ENCODE measurements around the gene PHYKPL. TPM values are rescaled to one million over a fixed set of nuclear protein-coding genes. Genes with fewer than 3 reads are reported as not detected.
A peak's percentile ranks its signal among the peaks of the same experiment; 100 is the strongest.
"Not testable (repeated sequence)": the region's sequence is repeated elsewhere in the genome, so short reads cannot be mapped to it uniquely, and the experiment has no call there.

PHYKPL gene
- total RNA-seq, 8 experiments from 2014 or later = 7.9 to 141 (median 19.7) TPM

DNA sequence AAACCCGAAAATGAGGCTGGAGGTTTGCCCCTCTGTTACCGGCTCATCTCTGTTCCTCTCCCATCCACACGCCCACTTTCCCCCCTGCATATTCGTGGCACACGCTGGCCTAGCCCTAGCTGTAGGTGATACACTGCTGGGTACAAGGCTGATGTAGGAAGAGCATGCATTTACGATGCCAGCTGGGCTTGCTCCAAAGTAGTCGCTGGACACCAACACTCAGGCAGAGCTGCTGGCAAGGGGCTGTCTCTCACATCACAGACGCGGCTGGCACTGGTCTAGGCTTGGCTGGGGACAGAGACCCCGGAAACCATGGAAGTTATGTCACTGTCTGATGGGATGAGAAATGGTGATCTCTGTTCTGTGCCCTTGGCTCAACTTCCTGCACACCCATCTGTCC, 9.8 kb upstream of the PHYKPL start:
- no peak for ATAC-seq (replicated peaks in 6 of 8)
- Histone ChIP-seq H3K4me3 (no peak overlapping the region), H3K4me1 (replicated peaks in 1 of 2) (no peaks in the 10 kb centered on the region), H3K27ac (no peak overlapping the region)
- in situ Hi-C loops (cut with MboI; ENCODE audit: low pct_unique_long_range_greater_than_20kb in 2 of 9, low sequenced_read_pairs in 9 of 9, unreplicated experiment in 9 of 9) = no loop called here
- 40 to 100% (median 83%) methylated on average over 1 to 6 of the region's 10 CpGs; no CpG with 5 or more reads in 5 of the 10 experiments for WGBS, 10 experiments

DNA sequence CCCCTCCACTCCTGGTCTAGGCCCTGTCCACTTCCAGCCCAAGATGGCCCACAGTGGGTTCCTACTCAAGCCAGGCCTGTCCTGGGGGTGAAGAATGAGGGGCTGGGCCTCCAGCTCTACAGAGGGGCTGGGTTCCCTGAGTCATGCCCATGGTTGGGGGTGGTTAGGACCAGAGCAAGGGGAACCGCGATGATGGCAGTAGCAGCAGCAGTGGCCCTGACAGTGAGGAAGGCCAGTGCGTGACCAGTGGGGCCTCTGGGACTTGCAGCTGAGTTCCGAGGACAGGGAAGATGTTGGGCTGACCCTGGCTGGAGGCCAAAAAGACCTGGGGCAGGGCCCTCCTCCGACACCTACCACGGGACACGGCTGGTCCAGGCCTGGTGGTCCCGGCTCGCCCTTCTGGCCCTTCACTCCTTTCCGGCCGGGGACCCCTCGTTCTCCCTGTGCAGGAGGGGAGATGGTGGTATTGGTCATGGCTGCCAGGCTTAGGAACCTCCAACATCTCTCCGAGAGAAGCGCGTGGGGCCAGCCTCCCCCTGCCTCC, 9.2 kb upstream of the PHYKPL start:
- 64 to 94% (median 93%) methylated on average over 2 to 3 of the region's 15 CpGs; no CpG with 5 or more reads in 7 of the 10 experiments for WGBS, 10 experiments
- no peak for ATAC-seq (replicated peaks in 6 of 8)
- in situ Hi-C loops (cut with MboI; ENCODE audit: low pct_unique_long_range_greater_than_20kb in 2 of 9, low sequenced_read_pairs in 9 of 9, unreplicated experiment in 9 of 9) = no loop called here
- Histone ChIP-seq H3K4me3 (no peak overlapping the region), H3K4me1 (replicated peaks in 1 of 2) (no peaks in the 10 kb centered on the region), H3K27ac (no peak overlapping the region)

DNA sequence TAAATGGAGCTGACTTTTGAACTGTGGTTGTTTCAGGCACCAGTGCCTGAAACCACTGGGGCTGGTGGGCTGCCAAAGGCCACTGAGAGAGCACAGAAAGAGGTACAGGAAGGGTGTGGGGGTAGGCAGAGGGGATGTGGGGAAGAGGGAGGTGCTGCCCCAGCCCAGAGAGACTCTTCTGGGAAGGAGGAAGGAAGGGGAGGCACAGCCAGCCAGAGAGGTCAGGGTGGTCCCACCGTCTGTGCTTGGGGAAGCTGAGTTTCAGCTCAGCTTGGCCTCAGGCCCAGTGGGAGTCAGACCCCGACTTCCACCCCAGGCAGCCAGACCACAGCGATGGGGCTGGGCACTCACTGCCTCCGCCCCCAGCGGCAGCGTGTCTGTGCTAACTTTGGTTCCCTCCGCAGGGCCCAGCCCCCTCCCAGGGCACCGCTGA, 8.6 kb upstream of the PHYKPL start:
- no peak for ATAC-seq (replicated peaks in 6 of 8)
- in situ Hi-C loops (cut with MboI; ENCODE audit: low pct_unique_long_range_greater_than_20kb in 2 of 9, low sequenced_read_pairs in 9 of 9, unreplicated experiment in 9 of 9) = no loop called here
- Histone ChIP-seq H3K4me3 (no peak overlapping the region), H3K4me1 (replicated peaks in 1 of 2) (no peaks in the 10 kb centered on the region), H3K27ac (no peak overlapping the region)
- WGBS, 10 experiments = no CpG with 5 or more reads among the region's 8 CpGs

DNA sequence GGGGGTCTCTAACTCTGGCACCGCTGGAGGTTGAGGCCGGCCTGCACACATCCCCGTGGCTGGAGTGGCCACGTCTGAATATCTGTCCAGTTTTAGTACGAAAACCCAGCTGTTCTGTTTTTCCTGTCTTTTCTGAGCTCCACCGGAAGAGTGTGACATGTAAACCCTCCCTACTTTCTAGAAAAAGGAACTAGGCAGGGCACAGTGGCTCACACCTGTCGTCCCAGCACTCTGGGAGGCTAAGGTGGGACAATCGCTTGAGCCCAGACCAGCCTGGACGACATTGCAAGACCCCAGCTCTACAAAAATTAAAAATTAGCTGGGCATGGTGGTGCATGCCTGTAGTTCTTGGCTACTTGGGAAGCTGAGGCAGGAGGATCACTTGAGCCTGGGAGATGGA, 8.2 kb upstream of the PHYKPL start:
- no peak for ATAC-seq (replicated peaks in 6 of 8)
- H3K4me1 ChIP-seq (replicated peaks in 1 of 2) = no peaks in the 10 kb centered on the region
- no peak overlapping the region for H3K4me3 ChIP-seq
- H3K27ac ChIP-seq = no peak overlapping the region
- in situ Hi-C loops (cut with MboI; ENCODE audit: low pct_unique_long_range_greater_than_20kb in 2 of 9, low sequenced_read_pairs in 9 of 9, unreplicated experiment in 9 of 9) = no loop called here
- WGBS, 10 experiments = 69 to 100% (median 97%) methylated on average over 1 to 9 of the region's 9 CpGs; no CpG with 5 or more reads in 2 of the 10 experiments

DNA sequence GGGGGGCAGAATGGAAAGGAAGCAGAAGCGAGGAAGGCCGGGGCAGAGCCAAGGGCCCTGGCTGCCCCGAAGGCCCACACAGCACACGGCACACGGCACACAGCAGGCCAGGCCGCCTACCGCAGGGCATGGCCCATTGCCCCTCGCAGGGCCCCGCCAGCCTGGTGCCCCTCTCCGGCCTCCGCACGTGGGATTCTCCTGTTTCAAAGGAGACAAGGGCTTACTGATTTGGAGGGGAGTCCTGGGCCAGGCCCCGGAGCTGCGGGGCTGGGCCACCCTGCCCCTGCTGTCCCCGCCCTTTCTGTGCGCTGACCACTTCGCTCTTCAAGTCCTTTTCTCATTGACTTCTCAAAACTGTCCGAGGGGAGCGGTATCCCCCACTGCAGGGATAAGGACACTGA, 7.7 kb upstream of the PHYKPL start:
- Histone ChIP-seq H3K27ac (no peak overlapping the region), H3K4me1 (replicated peaks in 1 of 2) (no peaks in the 10 kb centered on the region), H3K4me3 (no peak overlapping the region)
- WGBS, 10 experiments = 70 to 100% (median 80%) methylated on average over 1 to 5 of the region's 19 CpGs; no CpG with 5 or more reads in 7 of the 10 experiments
- ATAC-seq (replicated peaks in 6 of 8) = peak in 1 of 8 experiments; percentile 9
- in situ Hi-C loops (cut with MboI; ENCODE audit: low pct_unique_long_range_greater_than_20kb in 2 of 9, low sequenced_read_pairs in 9 of 9, unreplicated experiment in 9 of 9) = no loop called here

DNA sequence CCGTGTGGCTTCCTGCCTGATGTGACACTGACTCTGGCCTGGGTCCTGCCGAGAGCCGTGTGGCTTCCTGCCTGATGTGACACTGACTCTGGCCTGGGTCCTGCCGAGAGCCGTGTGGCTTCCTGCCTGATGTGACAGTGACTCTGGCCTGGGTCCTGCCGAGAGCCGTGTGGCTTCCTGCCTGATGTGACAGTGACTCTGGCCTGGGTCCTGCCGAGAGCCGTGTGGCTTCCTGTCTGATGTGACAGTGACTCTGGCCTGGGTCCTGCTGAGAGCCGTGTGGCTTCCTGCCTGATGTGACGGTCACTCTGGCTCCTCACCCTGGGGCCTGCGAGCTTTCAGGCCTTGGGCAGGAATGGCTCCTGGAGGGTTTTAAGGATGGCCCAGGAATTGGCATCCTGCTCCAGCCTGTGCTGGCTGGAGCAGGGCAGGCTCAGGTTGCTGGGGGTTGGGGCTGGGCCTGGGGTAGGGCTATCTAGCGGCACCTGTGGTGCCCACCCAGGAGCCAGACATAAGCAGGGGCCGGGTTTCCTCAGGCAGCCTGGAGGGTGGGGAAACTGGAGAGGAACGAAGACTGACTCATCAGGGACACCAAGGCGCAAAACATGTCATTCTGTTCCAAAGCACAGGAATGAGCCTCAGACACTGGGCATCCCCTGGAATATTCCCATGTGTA, 7.2 kb upstream of the PHYKPL start:
- WGBS, 10 experiments = 92% methylated on average over 2 of the region's 16 CpGs; no CpG with 5 or more reads in 9 of the 10 experiments
- H3K4me3 ChIP-seq; H3K27ac ChIP-seq; in situ Hi-C loops (cut with MboI; ENCODE audit: low pct_unique_long_range_greater_than_20kb in 2 of 9, low sequenced_read_pairs in 9 of 9, unreplicated experiment in 9 of 9); H3K4me1 ChIP-seq (replicated peaks in 1 of 2): not testable (repeated sequence)
- peak in 2 of 8 experiments; percentile 7 to 9 for ATAC-seq (replicated peaks in 6 of 8)

DNA sequence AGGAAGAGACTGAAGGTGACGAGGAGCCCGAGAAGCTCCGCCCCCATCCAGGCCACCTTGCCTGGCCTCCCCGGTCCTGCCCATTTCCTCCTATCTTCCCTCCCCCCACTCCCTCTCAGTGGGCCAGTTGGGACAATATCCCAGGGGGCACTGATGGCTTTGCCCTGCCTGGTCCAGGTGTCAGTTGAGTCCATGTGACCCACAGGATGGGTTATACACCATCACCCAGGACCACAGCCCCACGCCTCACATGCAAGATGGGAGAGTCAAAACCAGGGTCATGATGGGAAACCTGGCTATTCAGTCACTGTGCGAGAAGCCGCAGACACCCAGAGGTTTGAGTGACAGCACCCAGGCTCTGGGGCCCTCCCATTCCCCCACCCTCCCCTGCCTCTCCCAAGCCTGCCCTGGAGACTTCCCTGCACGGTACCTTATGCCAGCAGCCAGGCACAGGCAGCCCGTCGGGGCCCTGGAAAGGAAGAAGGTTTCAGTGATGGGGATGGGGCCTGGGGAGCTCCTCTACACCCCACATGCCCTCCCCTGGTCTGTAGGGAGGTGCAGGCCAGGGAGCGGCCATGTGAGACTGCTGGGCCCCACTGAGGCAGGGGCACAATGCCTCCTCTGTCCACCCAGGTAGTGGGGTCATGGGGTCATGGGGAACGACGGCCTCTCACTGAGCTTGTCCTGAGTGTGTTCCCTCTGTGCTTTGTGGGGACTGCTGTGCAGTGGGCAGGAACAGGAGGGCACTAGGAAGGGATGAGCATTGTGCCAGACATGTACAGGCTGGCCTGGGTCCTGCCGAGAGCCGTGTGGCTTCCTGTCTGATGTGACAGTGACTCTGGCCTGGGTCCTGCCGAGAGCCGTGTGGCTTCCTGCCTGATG, 6.3 kb upstream of the PHYKPL start:
- no peak overlapping the region for H3K4me3 ChIP-seq
- in situ Hi-C loops (cut with MboI; ENCODE audit: low pct_unique_long_range_greater_than_20kb in 2 of 9, low sequenced_read_pairs in 9 of 9, unreplicated experiment in 9 of 9) = no loop called here
- peak in 4 of 8 experiments; percentile 9 to 61 (median 43) for ATAC-seq (replicated peaks in 6 of 8)
- no peak overlapping the region for H3K27ac ChIP-seq
- H3K4me1 ChIP-seq (replicated peaks in 1 of 2) = no peaks in the 10 kb centered on the region
- WGBS, 10 experiments = 50 to 100% (median 84%) methylated on average over 1 to 5 of the region's 17 CpGs; no CpG with 5 or more reads in 7 of the 10 experiments

DNA sequence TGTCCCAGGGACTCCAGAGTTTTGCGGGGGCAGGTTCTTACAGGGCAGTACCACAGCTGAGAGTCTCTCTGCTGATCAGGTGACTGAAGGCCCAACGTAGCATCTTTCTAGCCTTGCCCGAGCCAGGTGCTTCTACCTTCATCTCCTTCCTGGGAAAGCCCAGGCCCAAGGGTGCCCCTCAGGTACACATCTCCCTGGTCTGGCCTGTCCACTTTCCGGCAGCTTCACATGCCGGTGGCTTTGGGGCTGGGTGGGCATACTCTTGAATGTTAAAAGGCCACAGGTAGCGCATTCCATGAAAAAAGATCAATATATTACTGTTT, 5.7 kb upstream of the PHYKPL start:
- no peak for ATAC-seq (replicated peaks in 6 of 8)
- no peak overlapping the region for H3K4me3 ChIP-seq
- peaks cover 2 to 3% of the 10 kb centered on the region in 2 donors for H3K4me1 ChIP-seq (replicated peaks in 1 of 2)
- WGBS, 10 experiments = 93 to 100% (median 97%) methylated on average over 3 to 5 of the region's 6 CpGs; no CpG with 5 or more reads in 5 of the 10 experiments
- H3K27ac ChIP-seq = no peak overlapping the region
- in situ Hi-C loops (cut with MboI; ENCODE audit: low pct_unique_long_range_greater_than_20kb in 2 of 9, low sequenced_read_pairs in 9 of 9, unreplicated experiment in 9 of 9) = no loop called here

DNA sequence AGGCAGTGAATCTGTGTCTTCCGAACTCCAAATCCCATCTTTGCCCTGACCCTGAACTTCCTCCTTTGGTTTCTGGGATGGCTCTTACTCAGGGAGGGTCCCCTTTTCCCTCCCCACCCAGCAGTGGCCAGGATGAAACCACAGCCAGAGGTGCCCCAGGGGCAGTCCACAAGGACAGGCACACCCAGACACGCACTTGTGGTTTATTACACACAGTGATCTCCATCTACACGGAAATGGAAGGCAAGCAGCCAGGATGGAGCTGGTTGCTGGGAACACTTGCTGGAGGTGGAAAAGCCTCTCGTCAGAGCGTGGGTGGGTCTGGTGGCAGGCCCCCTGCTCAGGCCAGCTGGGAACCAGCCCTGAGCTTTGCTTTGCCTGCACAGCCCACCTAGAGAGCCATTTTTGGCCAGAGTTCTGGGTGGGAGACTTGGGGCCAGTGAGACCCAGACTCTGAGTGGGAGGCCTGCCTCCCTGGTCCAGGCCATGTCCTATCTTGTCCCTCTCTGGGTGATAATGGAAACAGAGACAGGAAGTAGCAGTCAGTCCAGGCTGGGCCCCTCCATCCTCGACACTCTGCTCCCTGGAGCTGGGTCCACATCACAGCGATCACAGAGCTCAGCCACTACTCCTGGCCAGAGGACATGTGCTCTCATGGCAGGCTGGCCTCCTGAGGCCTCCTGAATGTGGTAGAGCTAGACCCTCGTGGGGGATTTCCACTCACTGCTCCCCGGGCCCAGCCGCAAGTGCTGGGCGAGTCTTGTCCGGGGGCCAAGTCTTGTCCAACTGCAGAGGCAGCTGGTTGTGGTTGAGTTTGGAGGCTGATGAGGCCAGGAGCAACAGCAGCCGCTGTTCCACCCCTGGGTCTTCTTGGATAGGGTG, 5.1 kb upstream of the PHYKPL start:
- ATAC-seq (replicated peaks in 6 of 8) = peak in 3 of 8 experiments; percentile 44 to 59 (median 58)
- H3K4me3 ChIP-seq = no peak overlapping the region
- no peak overlapping the region for H3K27ac ChIP-seq
- peaks cover 8 to 9% of the 10 kb centered on the region in 2 donors for H3K4me1 ChIP-seq (replicated peaks in 1 of 2)
- WGBS, 10 experiments = 20 to 100% (median 80%) methylated on average over 1 to 5 of the region's 13 CpGs; no CpG with 5 or more reads in 5 of the 10 experiments
- in situ Hi-C loops (cut with MboI; ENCODE audit: low pct_unique_long_range_greater_than_20kb in 2 of 9, low sequenced_read_pairs in 9 of 9, unreplicated experiment in 9 of 9) = no loop called here

DNA sequence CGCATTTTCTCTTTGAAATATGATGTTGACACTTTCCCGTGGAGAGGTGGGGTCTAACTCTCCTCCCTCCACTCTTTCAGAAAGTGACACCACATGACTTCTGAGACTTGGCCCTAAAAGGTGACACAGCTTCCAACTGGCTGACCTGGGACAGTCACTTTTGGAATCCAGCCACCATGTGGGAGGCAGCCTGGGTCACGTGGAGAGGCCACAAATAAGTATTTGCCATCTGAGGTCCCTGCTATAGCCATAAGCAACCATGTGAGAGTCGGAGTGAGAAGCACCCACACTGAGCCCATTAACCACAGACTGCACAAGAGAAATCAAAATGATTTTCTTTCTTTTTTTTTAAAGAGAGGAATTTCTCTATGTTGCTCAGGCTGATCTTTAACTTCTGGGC, 4.1 kb upstream of the PHYKPL start:
- Histone ChIP-seq H3K4me3 (no peak overlapping the region), H3K4me1 (replicated peaks in 1 of 2) (peaks cover 8 to 10% of the 10 kb centered on the region in 2 donors), H3K27ac (no peak overlapping the region)
- WGBS, 10 experiments = 0 to 81% (median 68%) methylated on average over 2 to 4 of the region's 4 CpGs; no CpG with 5 or more reads in 5 of the 10 experiments
- in situ Hi-C loops (cut with MboI; ENCODE audit: low pct_unique_long_range_greater_than_20kb in 2 of 9, low sequenced_read_pairs in 9 of 9, unreplicated experiment in 9 of 9) = no loop called here
- no peak for ATAC-seq (replicated peaks in 6 of 8)

DNA sequence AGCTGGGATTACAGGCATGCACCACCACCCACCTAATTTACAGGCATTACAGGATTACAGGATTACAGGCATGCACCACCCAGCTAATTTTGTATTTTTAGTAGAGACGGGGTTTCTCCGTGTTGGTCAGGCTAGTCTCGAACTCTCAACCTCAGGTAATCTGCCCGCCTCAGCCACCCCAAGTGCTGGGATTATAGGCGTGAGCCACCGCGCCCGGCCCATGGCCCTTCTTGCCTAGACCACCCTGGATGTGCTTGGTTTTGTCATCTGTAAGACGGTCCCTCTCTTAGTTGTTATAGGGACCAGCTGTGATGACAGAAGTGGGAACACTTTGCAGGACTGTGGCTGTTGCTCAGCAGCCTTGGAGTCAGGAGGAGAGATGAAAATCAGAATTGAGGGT, 3.5 kb upstream of the PHYKPL start:
- ATAC-seq (replicated peaks in 6 of 8) = no peak
- in situ Hi-C loops (cut with MboI; ENCODE audit: low pct_unique_long_range_greater_than_20kb in 2 of 9, low sequenced_read_pairs in 9 of 9, unreplicated experiment in 9 of 9) = no loop called here
- Histone ChIP-seq H3K4me1 (replicated peaks in 1 of 2) (peaks cover 13 to 16% of the 10 kb centered on the region in 2 donors), H3K4me3 (no peak overlapping the region), H3K27ac (no peak overlapping the region)
- WGBS, 10 experiments = 75 to 100% (median 87%) methylated on average over 1 to 4 of the region's 9 CpGs; no CpG with 5 or more reads in 5 of the 10 experiments

DNA sequence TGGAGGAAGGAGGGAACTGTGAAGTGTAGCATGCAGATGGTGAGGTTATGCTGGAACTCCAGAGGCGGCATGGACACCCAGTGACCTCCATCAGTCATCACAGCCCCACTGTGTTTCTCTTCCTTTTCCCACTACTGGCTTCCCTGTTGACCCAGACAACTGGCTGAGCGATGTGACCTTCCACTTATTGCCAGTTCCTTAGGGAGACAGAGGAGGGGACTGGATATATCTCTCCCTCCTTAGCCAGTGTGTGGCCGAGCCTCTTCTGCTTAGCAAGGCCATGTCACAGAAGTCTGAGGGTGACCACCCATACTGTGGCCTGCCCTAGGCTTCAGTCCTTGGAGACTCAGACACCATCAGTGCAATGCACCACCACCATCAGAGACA, 3.0 kb upstream of the PHYKPL start:
- ATAC-seq (replicated peaks in 6 of 8) = no peak
- WGBS, 10 experiments = 63 to 100% (median 85%) methylated on average over 1 to 3 of the region's 3 CpGs; no CpG with 5 or more reads in 5 of the 10 experiments
- no peak overlapping the region for H3K27ac ChIP-seq
- in situ Hi-C loops (cut with MboI; ENCODE audit: low pct_unique_long_range_greater_than_20kb in 2 of 9, low sequenced_read_pairs in 9 of 9, unreplicated experiment in 9 of 9) = no loop called here
- peaks cover 18 to 21% of the 10 kb centered on the region in 2 donors for H3K4me1 ChIP-seq (replicated peaks in 1 of 2)
- H3K4me3 ChIP-seq = no peak overlapping the region

Data from motor neuron (in vitro differentiated cells).